MM.1S (cell line): ENCODE measurements around the gene OLFM1.

Experiments used
- EZH2 ChIP-seq: fragments of 300-600 bp; sonication (generic); optimal IDR thresholded peaks from 2 replicates; pipeline ENCODE3; 2017; ENCODE audit warnings: low read depth, mild to moderate bottlenecking, antibody characterized with exemption, low read length, mixed read lengths
- TF ChIP-seq, protein P1 (sequence below): fragments of 300-600 bp; sonication (generic); IDR thresholded peaks from 2 replicates; pipeline ENCODE4 v1.5.1; 2016; ENCODE audit warnings: antibody characterized with exemption, low read length, mixed read lengths

DNA sequence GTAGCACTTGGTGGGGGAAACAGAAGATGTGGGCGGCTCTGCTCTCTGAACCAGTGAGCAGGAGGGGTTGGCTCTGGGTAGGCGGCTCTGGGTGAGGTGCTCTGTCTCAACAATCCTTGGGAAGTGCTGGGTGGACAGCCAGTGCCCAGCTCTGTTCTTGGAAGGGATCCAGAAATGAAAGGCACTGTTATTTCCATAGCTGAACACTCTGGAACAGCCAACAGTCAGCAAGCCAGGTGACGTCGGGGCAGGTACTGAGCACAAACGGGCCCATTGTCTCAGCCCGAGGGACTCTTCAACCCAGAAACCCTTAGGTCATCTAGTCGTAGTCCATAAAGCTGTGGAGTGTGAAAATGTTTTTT is 36.3 kb downstream of the OLFM1 start:
- TF ChIP-seq, protein P1, sequence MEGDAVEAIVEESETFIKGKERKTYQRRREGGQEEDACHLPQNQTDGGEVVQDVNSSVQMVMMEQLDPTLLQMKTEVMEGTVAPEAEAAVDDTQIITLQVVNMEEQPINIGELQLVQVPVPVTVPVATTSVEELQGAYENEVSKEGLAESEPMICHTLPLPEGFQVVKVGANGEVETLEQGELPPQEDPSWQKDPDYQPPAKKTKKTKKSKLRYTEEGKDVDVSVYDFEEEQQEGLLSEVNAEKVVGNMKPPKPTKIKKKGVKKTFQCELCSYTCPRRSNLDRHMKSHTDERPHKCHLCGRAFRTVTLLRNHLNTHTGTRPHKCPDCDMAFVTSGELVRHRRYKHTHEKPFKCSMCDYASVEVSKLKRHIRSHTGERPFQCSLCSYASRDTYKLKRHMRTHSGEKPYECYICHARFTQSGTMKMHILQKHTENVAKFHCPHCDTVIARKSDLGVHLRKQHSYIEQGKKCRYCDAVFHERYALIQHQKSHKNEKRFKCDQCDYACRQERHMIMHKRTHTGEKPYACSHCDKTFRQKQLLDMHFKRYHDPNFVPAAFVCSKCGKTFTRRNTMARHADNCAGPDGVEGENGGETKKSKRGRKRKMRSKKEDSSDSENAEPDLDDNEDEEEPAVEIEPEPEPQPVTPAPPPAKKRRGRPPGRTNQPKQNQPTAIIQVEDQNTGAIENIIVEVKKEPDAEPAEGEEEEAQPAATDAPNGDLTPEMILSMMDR, result no peak
- no peak for TF ChIP-seq EZH2
